SK-N-MC (cell line): Measurements from ENCODE around the gene MRTFA.

Source experiments
- EZH2 ChIP-seq: fragments of 200-600 bp; sonication (generic); IDR thresholded peaks from one replicate; pipeline ENCODE4 v1.6.1; 2017; ENCODE audit warnings: antibody characterized with exemption
- POLR2AphosphoS5 ChIP-seq: IDR thresholded peaks from 2 replicates; pipeline ENCODE4 v1.6.1; 2012; ENCODE audit warnings: mild to moderate bottlenecking, low read depth, low read length, borderline replicate concordance

GRCh38 chr22:40635940-40636379, 559 bp downstream of the MRTFA start:
- TF ChIP-seq POLR2AphosphoS5 (no peak), EZH2 (no peak)
